ENCODE results near the gene VPS18.

DNA sequence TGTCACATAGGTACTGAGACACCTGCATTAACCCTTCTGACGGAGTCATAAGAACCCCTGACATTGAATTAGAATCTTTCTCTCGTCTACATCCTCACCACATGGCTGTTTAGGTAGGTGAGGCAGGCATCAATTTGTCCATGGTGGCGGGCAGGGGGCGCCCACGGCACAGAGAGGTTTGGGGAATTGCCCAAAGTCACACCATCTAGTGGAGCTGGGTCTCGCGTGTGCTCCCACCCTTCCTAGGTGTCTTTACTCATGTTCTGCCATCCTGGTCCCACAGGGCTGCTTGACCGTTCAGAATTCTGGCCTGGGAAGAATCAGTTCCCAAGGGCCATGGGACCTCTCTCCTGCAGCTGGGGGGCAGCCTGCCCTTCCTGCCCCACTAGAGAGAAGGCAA is 20.2 kb downstream of the VPS18 start:
- TF ChIP-seq, protein P1, sequence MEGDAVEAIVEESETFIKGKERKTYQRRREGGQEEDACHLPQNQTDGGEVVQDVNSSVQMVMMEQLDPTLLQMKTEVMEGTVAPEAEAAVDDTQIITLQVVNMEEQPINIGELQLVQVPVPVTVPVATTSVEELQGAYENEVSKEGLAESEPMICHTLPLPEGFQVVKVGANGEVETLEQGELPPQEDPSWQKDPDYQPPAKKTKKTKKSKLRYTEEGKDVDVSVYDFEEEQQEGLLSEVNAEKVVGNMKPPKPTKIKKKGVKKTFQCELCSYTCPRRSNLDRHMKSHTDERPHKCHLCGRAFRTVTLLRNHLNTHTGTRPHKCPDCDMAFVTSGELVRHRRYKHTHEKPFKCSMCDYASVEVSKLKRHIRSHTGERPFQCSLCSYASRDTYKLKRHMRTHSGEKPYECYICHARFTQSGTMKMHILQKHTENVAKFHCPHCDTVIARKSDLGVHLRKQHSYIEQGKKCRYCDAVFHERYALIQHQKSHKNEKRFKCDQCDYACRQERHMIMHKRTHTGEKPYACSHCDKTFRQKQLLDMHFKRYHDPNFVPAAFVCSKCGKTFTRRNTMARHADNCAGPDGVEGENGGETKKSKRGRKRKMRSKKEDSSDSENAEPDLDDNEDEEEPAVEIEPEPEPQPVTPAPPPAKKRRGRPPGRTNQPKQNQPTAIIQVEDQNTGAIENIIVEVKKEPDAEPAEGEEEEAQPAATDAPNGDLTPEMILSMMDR (IDR thresholded peaks at IDR 0.05; ENCODE audit: low read depth, low read length, missing input control), result no peak
- TF ChIP-seq HNF4G (IDR thresholded peaks at IDR 0.05) (no peak), TAF1 (conservative IDR thresholded peaks at IDR 0.05) (no peak), HNF4A (conservative IDR thresholded peaks at IDR 0.05) (no peak), ZBTB33 (IDR thresholded peaks at IDR 0.05) (no peak), JUND (IDR thresholded peaks at IDR 0.05) (no peak), REST (IDR thresholded peaks at IDR 0.05) (no peak), GABPA (IDR thresholded peaks at IDR 0.05 in 1 of 2, conservative IDR thresholded peaks at IDR 0.05 in 1 of 2) (no peak), MAX (IDR thresholded peaks at IDR 0.05) (no peak), NR2F2 (IDR thresholded peaks at IDR 0.05) (no peak), RAD21 (IDR thresholded peaks at IDR 0.05) (no peak), EGR1 (IDR thresholded peaks at IDR 0.05; ENCODE audit: low read depth in 2 of 2) (no peak), FOXA1 (IDR thresholded peaks at IDR 0.05) (no peak)

Measured in liver (tissue), 3 donors.